Fibroblast of mammary gland (primary cell): ENCODE measurements around the gene ALOXE3.
A peak's percentile ranks its signal among the peaks of the same experiment; 100 is the strongest.

Source experiments
- DNase-seq: peaks from one replicate; pipeline ENCODE4 v3.0.0-alpha.2; 2010; ENCODE audit warnings: low read depth
- H3K4me3 ChIP-seq: 2 replicates; pipeline ENCODE4 v1.5.1; 2011; ENCODE audit warnings: low read depth, mild to moderate bottlenecking, low read length, moderate library complexity; ENCODE audit not compliant: control insufficient read depth
- CTCF ChIP-seq: conservative IDR thresholded peaks from 2 replicates; pipeline ENCODE4 v1.5.1; 2011; ENCODE audit warnings: low read depth, low read length, inconsistent platforms; ENCODE audit not compliant: control insufficient read depth, insufficient read depth

The ALOXE3 gene

DNA sequence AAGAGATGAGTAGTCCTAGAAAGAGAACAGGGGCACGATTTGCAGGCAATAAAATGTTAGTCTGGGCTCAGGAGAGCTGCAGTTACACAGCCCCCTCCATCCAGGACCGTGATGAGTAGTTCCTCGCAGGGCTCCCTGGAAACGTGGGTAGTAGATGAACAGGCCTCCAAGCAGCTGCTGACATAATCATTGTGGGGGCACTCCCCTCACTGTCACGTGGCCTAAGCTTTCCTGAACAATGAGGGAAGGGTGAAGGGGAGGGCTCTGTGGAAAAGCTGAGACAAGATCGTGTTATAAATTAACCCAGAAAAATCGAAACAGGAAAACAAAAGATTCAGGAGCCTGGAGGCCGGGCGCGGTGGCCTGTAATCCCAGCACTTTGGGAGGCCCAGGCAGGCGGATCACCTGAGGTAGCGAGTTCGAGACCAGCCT, 35.2 kb upstream of the ALOXE3 start:
- peak; percentile 99 for DNase-seq
- no peak for TF ChIP-seq CTCF
- H3K4me3 ChIP-seq, result peak overlapping the region; percentile 39

DNA sequence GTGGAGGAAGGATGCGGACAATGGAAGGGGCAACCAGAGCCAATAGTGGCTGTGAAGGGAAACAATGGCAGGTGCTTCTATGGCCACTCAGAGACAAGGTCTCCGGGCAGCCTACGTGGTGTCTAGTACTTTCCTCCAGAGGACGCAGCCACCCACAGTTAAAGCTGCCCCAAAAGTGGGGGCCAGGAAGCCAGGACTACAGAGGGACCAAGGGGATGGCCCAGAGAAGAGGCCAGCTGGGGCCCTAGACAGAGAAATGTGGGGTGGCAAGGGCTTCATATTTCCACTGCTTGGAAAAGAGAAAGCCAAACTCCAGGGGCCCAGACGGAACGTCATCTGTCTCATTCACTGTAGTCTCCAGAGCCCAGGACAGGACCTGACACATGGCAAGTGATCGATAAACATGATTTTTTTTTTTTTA, 34.7 kb upstream of the ALOXE3 start:
- no peak for TF ChIP-seq CTCF
- H3K4me3 ChIP-seq, result peak overlapping the region; percentile 97

DNA sequence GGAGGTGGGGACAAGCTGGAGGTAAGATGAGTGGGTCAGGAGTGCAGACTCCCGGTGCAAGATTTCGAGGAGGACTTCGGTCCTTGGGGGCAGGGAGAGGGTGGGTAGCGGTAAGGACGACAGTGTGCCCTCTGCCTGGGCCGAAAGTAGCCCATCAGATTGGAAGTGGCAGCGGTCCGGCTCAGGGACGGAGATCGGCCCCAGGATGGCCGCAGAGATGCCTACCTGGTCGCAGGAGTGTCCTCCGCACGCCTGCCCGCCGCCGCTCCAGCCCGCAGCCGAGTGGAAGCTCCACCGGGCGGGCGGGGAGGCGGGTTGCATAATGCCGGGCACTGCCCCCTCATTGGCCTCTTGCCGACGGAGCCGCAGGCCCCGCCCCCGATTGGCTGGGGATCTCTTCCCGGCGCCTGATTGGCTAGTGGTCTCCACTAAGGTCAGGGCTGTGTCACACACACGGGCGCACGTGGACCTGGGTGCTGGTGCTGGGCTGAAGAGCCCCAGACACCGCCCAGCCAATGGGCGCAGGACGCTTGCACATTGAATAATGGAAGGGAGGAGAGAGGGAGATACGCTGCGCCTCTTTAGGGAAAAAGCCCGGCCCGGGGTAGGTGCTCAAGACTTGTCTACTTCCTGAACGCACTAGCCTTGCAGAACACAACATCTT, 33.9 kb upstream of the ALOXE3 start, which contains the start of gene PER1:
Gene PER1, minus strand, starts transcription at position 293 of the 664 bp plus-strand sequence. CDS start 1,698 bp downstream, outside the sequence.
- DNase-seq, result peak; percentile 97
- no peak for TF ChIP-seq CTCF
- peak within 1 kb of the TSS; percentile 97 for H3K4me3 ChIP-seq

More for the DNA sequence above, 34.7 kb upstream of the ALOXE3 start:
- DNase-seq, result no peak

DNA sequence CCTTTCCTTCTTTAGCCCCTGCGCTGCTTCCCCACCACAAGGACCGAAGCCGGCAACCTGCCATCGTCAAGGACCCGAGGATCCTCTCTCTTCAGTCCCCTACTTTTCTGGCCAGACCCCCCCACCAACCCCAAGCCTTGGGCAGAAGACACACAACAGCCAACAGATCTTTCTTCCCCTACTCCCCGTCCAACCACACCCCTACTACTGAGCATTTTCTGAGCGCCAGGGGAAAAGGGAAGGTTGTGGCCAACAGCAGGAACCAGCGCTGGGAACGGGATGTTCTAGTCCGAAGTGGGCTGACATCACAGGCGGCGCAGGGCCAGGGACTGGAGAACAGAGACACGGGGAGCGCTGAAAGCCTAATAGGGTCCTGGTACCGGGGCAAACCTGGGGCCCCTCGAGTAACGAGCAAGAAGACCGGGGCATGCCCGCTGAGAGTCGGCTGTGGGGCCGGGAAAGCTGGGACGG, 33.4 kb upstream of the ALOXE3 start:
- no peak for TF ChIP-seq CTCF
- H3K4me3 ChIP-seq, result peak overlapping the region; percentile 97
- DNase-seq, result peak; percentile 84

GRCh38 chr17:8151120-8151640, 32.9 kb upstream of the ALOXE3 start:
- no peak for TF ChIP-seq CTCF
- peak; percentile 91 for DNase-seq
- H3K4me3 ChIP-seq, result peak overlapping the region; percentile 97

GRCh38 chr17:8150194-8151119, 32.1 kb upstream of the ALOXE3 start:
- H3K4me3 ChIP-seq, result peak overlapping the region; percentile 97
- DNase-seq, result no peak
- TF ChIP-seq CTCF, result no peak
